GM18499 (cell line): Measurements from ENCODE around the gene PPM1A.
"Not testable (repeated sequence)": the region's sequence is repeated elsewhere in the genome, so short reads cannot be mapped to it uniquely, and the experiment has no call there.

Source experiments
- ATAC-seq: cut with Tn5 transposase; IDR thresholded peaks from one replicate; pipeline ENCODE4 v1.9.1; 2021; ENCODE audit warnings: moderate number of reproducible peaks; ENCODE audit not compliant: insufficient read depth, unreplicated experiment

The PPM1A gene

GRCh38 chr14:60315196-60315990, 66.4 kb downstream of the PPM1A start:
- ATAC-seq, result no peak

GRCh38 chr14:60317609-60318008, 68.6 kb downstream of the PPM1A start:
- no peak for ATAC-seq

- ATAC-seq, result not testable (repeated sequence)
Observed at GRCh38 chr14:60320860-60321259, 71.8 kb downstream of the PPM1A start.

GRCh38 chr14:60323199-60323896, 74.3 kb downstream of the PPM1A start:
- ATAC-seq, result no peak

- ATAC-seq, result no peak
Observed at GRCh38 chr14:60324837-60325236, 75.8 kb downstream of the PPM1A start.

GRCh38 chr14:60326274-60326673, 77.3 kb downstream of the PPM1A start:
- no peak for ATAC-seq

GRCh38 chr14:60327447-60328331, 78.7 kb downstream of the PPM1A start:
- ATAC-seq, result peak; percentile 60

GRCh38 chr14:60328583-60328982, 79.6 kb downstream of the PPM1A start:
- no peak for ATAC-seq

GRCh38 chr14:60329274-60329673, 80.3 kb downstream of the PPM1A start:
- ATAC-seq, result no peak

- ATAC-seq, result peak; percentile 33
Observed at GRCh38 chr14:60331201-60332045, 82.4 kb downstream of the PPM1A start.

- ATAC-seq, result no peak
Observed at GRCh38 chr14:60332046-60332399, 83.0 kb downstream of the PPM1A start.

GRCh38 chr14:60332869-60333268, 83.8 kb downstream of the PPM1A start:
- no peak for ATAC-seq

- ATAC-seq, result no peak
Observed at GRCh38 chr14:60339571-60339970, 90.5 kb downstream of the PPM1A start.

GRCh38 chr14:60343571-60344071, 94.6 kb downstream of the PPM1A start:
- no peak for ATAC-seq

GRCh38 chr14:60344751-60345150, 95.7 kb downstream of the PPM1A start:
- no peak for ATAC-seq

- ATAC-seq, result no peak
Observed at GRCh38 chr14:60346706-60347105, 97.7 kb downstream of the PPM1A start.

- no peak for ATAC-seq
Observed at GRCh38 chr14:60348211-60348610, 99.2 kb downstream of the PPM1A start.
